Activated CD8-positive, alpha-beta T cell treated with anti-CD3 and anti-CD28 coated beads, Interleukin-2, amount 10 ng/mL, durations not matched to agents 7 days and 5 days (primary cell): ENCODE measurements around the gene UQCRQ. TPM values are rescaled to one million over a fixed set of nuclear protein-coding genes. Genes with fewer than 3 reads are reported as not detected.

Source experiments
- ATAC-seq: fragments of 150-1000 bp; cut with Tn5 transposase; one replicate; pipeline ENCODE4 v1.10.0; 2021; ENCODE audit warnings: moderate library complexity
- CTCF ChIA-PET: fragments of 350-600 bp; sonication (Branson Sonifier 250); formaldehyde crosslinking; loops from one replicate; lab custom pipeline; 2021; ENCODE audit warnings: antibody characterized with exemption; lab: Charles Lee
- POLR2A ChIA-PET: fragments of 350-600 bp; sonication (Branson Sonifier 250); formaldehyde crosslinking; loops from one replicate; lab custom pipeline; 2021; ENCODE audit warnings: antibody characterized with exemption; lab: Charles Lee
- DNase-seq: peaks from one replicate; pipeline ENCODE4 v3.0.0-alpha.2; 2020
- H3K27ac Mint-ChIP-seq: one replicate; pipeline ENCODE4 v1.8.0; 2021; ENCODE audit warnings: mild to moderate bottlenecking, mixed read lengths
- H3K27me3 Mint-ChIP-seq: one replicate; pipeline ENCODE4 v1.8.0; 2021; ENCODE audit warnings: low read depth, mixed read lengths
- H3K36me3 Mint-ChIP-seq: one replicate; pipeline ENCODE4 v1.8.0; 2021; ENCODE audit warnings: low read depth, mixed read lengths
- H3K4me1 Mint-ChIP-seq: one replicate; pipeline ENCODE4 v1.8.0; 2021; ENCODE audit warnings: low read depth, mixed read lengths
- H3K4me3 Mint-ChIP-seq: one replicate; pipeline ENCODE4 v1.8.0; 2021; ENCODE audit warnings: mild to moderate bottlenecking, mixed read lengths
- H3K9me3 Mint-ChIP-seq: one replicate; pipeline ENCODE4 v1.8.0; 2022; ENCODE audit warnings: mixed read lengths; ENCODE audit not compliant: insufficient read depth
- total RNA-seq, 2 experiments: library from RNA; stranded (reverse); gene quantifications; one replicate each; pipeline ENCODE4 v1.2.3, GENCODE V29; 2021

Gene UQCRQ
- total RNA-seq, 2 experiments from 2014 or later: 381 to 396 TPM

DNA sequence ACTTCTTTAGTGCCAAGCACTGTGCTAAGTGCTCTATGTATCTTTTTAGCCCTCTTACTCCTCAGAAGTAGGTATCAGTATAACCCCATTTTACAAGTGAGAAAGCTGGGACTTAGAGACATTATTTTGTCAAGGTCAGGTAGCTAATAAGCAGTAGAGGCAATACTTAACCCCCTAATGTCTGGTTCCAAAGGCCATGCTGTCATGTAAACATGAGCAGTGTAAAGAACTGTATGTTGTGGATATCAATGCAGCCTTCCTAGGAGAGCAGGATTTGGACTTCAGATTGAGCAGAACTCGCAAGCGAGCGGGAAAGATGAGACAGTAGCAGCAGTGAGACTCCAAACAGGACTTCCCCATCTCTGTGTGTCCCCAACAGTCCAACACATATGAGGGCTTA is 32.4 kb upstream of the UQCRQ start:
- no peak for ATAC-seq
- Mint-ChIP-seq H3K36me3 (no peaks in the 10 kb centered on the region), H3K4me1 (peaks cover 13% of the 10 kb centered on the region), H3K4me3 (no peak overlapping the region), H3K9me3 (no peaks in the 10 kb centered on the region), H3K27me3 (peaks cover 12% of the 10 kb centered on the region), H3K27ac (no peak overlapping the region)
- DNase-seq: no peak
- POLR2A ChIA-PET: no interaction called here
- CTCF ChIA-PET: interaction anchor here (1.6 to 8.0 kb wide), 2 partner anchors 14 to 49 kb away, joined by 6 to 62 read pairs; no protein-coding TSS in a partner anchor

DNA sequence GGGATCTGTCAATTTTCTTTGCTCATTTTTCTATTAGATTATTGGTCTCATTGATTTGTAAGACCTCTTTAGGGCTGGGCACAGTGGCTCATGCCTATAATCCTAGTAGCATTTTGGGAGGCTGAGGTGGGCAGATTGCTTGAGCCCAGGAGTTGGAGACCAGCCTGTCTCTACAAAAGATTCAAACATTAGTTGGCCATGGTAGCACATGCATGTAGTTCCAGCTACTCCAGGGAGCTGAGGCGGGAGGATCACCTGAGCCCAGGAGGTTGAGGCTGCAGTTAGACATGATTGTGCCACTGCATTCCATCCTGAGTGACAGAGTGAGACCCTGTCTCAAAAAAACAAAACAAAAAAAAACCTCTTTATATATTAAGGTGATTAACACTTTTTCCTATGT is 29.6 kb upstream of the UQCRQ start:
- H3K4me1 Mint-ChIP-seq: peaks cover 12% of the 10 kb centered on the region
- H3K4me3 Mint-ChIP-seq: no peak overlapping the region
- ATAC-seq (no peak), DNase-seq (no peak)
- no peaks in the 10 kb centered on the region for H3K9me3 Mint-ChIP-seq
- no peaks in the 10 kb centered on the region for H3K27me3 Mint-ChIP-seq
- no peaks in the 10 kb centered on the region for H3K36me3 Mint-ChIP-seq
- ChIA-PET POLR2A (no interaction called here), CTCF (no interaction called here)
- no peak overlapping the region for H3K27ac Mint-ChIP-seq

DNA sequence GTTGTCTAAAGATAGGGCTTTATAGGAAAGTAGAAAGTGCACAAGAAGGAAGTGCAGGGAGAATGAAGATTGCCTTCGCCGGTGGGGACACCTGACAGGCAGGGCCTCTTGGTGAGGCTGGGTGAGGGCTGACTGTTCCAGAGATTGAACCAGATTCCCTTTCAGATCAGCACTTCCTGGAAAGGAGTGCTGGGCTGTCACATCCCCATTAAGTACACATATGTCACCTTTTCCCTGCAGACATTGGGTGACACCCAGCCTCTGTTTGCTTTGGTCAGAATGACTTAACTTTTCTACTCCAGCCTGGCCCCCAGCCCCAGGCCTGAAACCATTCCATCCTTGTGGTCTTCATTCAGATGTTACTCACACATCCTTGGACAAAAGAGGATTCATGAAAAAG is 28.6 kb upstream of the UQCRQ start:
- Mint-ChIP-seq H3K36me3 (no peaks in the 10 kb centered on the region), H3K9me3 (no peaks in the 10 kb centered on the region), H3K4me1 (peaks cover 12% of the 10 kb centered on the region), H3K27me3 (no peaks in the 10 kb centered on the region), H3K27ac (no peak overlapping the region), H3K4me3 (no peak overlapping the region)
- ATAC-seq: no peak
- CTCF ChIA-PET: no interaction called here
- no peak for DNase-seq
- POLR2A ChIA-PET: no interaction called here

DNA sequence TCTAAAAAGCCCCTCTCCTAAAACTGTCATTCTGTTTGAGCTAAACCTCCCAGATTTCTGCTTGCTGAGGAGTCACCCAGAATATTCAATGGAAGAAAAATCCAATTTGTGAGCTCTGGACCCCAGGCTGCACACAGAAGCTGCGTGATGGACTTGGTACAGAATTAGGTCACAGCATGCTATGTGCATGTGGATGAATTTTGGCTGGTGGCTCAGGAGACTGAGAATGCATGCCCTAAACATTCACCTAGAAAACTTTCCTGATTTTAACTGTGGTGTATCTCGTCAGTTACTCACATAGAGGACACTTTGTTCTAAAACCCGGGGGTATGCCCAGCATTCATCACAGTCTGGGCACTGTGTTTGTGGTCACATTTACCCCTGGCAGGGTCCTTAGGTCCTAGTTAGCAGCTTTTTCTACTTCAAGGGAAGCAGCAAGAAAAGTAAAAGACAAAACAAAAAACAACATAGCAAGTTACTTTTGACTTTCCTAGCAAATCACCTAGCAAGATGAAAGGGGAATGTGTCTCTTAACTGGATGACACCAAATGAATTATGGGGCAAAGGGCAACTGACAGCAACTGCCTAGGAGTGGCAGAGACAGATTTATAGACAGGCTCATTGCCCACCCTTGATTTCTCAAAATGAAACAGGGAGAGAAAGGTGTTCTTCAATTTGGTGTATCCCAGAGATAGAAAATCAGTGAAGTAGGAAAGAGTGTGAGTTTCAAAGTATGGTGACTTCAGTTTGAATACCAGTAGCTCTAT is 27.7 kb upstream of the UQCRQ start:
- CTCF ChIA-PET: interaction anchor here (1.2 kb wide), 1 partner anchor 44 kb away, joined by 3 read pairs; no protein-coding TSS in a partner anchor
- Mint-ChIP-seq H3K4me3 (no peak overlapping the region), H3K4me1 (peaks cover 12% of the 10 kb centered on the region), H3K27ac (no peak overlapping the region), H3K36me3 (no peaks in the 10 kb centered on the region), H3K9me3 (no peaks in the 10 kb centered on the region), H3K27me3 (no peaks in the 10 kb centered on the region)
- no peak for ATAC-seq
- DNase-seq: no peak
- POLR2A ChIA-PET: no interaction called here

DNA sequence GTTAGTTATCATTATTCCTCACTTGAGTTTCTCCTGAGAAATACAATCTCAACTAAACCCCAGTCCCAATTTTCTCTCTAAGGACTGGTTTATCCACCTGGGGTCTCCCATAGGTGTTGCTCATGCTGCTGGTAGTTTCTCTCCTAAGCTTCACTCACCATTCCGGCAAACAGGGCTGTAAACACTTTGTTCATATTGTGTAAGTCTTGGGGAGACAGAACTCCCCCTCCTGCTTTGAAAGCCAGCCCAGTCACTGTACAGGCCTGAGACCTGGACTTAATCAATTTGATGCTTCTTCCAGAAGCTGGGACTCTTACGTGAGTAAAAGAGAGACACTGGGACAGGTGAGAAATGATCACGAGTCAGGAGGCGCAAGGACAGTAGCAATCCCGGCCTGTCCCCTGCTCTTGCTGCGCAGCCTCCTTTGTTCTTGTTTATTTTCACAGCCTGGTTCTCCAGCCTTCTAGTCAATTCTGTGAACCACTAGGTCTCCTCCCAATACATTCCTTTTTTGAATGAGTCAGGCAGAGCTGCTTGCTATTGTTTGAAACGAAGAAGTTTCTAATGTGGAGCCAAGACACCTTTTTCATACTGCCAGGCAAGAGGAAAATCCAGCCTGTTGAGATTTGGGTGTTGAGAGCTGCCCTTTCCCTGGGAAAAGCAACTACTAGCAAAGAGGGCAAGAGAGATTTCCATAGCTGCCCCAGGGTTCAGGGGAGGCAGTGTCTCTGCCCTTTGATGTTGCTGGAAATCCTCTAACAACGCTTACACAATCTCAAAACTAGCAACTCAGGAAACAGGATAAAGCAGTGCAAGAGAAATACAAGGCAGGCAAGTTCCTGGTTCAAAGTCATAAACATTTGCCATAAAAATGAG is 26.8 kb upstream of the UQCRQ start:
- Mint-ChIP-seq H3K9me3 (no peaks in the 10 kb centered on the region), H3K36me3 (no peaks in the 10 kb centered on the region), H3K27me3 (no peaks in the 10 kb centered on the region), H3K27ac (no peak overlapping the region), H3K4me1 (peaks cover 12% of the 10 kb centered on the region), H3K4me3 (no peak overlapping the region)
- ATAC-seq (no peak), DNase-seq (no peak)
- ChIA-PET CTCF (interaction anchor here (1.2 kb wide), 1 partner anchor 43 kb away, joined by 3 read pairs; no protein-coding TSS in a partner anchor), POLR2A (no interaction called here)

DNA sequence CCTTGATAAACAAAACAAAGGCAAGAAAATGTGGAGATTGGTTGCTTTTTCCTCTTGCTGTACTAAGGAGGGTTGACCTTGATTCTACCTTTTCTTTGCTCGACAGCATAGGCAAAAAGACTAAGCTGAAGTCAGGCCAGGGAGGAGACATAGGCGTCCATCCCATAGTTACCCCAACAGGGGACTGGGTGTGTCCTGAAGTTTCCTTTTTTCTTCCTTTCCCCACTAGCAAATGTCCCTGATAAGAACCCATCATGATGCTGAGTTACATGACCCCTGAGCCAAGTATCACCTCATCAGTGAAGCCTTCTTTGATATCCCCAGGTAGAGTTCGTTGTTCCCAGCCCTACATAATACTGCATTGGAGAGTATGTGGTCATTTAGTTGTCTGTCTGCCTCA is 26.1 kb upstream of the UQCRQ start:
- Mint-ChIP-seq H3K9me3 (no peaks in the 10 kb centered on the region), H3K36me3 (no peaks in the 10 kb centered on the region), H3K4me3 (no peak overlapping the region), H3K4me1 (peaks cover 12% of the 10 kb centered on the region), H3K27ac (no peak overlapping the region), H3K27me3 (no peaks in the 10 kb centered on the region)
- ATAC-seq (no peak), DNase-seq (no peak)
- POLR2A ChIA-PET: no interaction called here
- CTCF ChIA-PET: interaction anchor here (1.4 kb wide), 1 partner anchor 335 kb away, joined by 3 read pairs; no protein-coding TSS in a partner anchor

DNA sequence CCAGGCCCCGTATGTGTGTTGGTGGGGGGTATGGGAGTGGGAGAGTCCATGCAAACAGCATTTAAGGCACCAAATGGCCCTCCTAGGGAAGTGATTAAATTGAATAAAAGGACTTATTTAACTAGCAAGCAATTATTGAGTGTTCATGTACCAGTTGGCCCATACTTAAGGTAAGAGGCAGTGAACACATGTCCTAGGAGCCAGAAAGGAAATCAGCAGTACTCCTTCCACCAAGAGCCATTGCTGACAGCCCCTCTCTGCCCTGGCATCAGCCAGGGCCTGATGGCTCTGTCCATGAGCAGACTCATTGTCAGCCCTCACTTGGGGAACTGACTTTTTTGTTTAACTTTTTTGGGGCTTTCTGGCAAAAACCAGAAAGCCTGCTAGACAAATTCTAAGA is 25.5 kb upstream of the UQCRQ start:
- DNase-seq (no peak), ATAC-seq (no peak)
- ChIA-PET POLR2A (no interaction called here), CTCF (interaction anchor here (0.6 to 1.4 kb wide), 2 partner anchors 84 to 335 kb away, joined by 3 read pairs; no protein-coding TSS in a partner anchor)
- H3K27me3 Mint-ChIP-seq: no peaks in the 10 kb centered on the region
- H3K27ac Mint-ChIP-seq: no peak overlapping the region
- H3K4me1 Mint-ChIP-seq: peaks cover 12% of the 10 kb centered on the region
- no peaks in the 10 kb centered on the region for H3K9me3 Mint-ChIP-seq
- H3K4me3 Mint-ChIP-seq: no peak overlapping the region
- no peaks in the 10 kb centered on the region for H3K36me3 Mint-ChIP-seq

DNA sequence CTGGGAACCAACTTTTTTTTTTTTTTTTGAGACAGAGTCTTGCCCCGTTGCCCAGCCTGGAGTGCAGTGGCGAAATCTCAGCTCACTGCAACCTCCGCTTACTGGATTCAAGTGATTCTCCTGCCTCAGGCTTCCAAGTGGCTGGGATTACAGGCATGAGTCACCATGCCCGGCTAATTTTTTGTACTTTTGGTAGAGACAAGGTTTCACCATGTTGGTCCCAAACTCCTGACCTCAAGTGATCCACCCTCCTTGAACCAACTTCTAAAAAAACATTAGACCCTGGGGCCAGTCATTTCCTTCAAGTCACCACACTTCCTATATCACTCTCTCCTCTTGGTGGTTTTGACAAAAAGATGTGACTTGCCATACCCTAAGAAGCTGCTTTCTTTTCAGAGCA is 25.1 kb upstream of the UQCRQ start:
- peaks cover 12% of the 10 kb centered on the region for H3K4me1 Mint-ChIP-seq
- H3K36me3 Mint-ChIP-seq: no peaks in the 10 kb centered on the region
- CTCF ChIA-PET: interaction anchor here (0.6 to 1.4 kb wide), 2 partner anchors 84 to 336 kb away, joined by 3 read pairs; no protein-coding TSS in a partner anchor
- H3K9me3 Mint-ChIP-seq: no peaks in the 10 kb centered on the region
- H3K27me3 Mint-ChIP-seq: no peaks in the 10 kb centered on the region
- POLR2A ChIA-PET: no interaction called here
- DNase-seq: no peak
- ATAC-seq: no peak
- H3K4me3 Mint-ChIP-seq: no peak overlapping the region
- H3K27ac Mint-ChIP-seq: no peak overlapping the region

DNA sequence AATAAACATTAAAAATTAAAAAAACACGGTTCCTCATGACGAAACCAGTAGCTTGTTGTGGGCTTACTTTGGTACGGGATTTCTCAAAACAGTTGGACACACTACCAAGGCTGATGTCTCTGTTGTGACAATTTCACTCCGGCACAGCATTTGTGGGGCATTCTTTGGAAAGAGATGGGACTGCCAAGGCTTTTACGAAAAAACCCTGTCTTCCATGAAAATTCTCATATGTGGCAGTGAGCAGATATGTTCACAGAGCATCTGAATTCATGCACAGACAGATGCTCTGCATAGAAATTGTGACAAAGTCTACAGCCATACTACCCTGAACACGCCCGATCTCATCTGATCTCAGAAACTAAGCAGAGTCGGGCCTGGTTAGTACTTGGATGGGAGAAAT is 18.2 kb upstream of the UQCRQ start:
- Mint-ChIP-seq H3K9me3 (no peaks in the 10 kb centered on the region), H3K36me3 (no peaks in the 10 kb centered on the region), H3K27ac (no peak overlapping the region), H3K4me3 (no peak overlapping the region), H3K27me3 (peaks cover 5% of the 10 kb centered on the region), H3K4me1 (no peaks in the 10 kb centered on the region)
- CTCF ChIA-PET: interaction anchor here (1.2 to 2.6 kb wide), 3 partner anchors 29 to 462 kb away, joined by 3 to 8 read pairs (median 3); no protein-coding TSS in a partner anchor
- ATAC-seq (no peak), DNase-seq (no peak)
- POLR2A ChIA-PET: interaction anchor here (1.2 kb wide), 1 partner anchor 13 kb away, joined by 3 read pairs; no protein-coding TSS in a partner anchor

DNA sequence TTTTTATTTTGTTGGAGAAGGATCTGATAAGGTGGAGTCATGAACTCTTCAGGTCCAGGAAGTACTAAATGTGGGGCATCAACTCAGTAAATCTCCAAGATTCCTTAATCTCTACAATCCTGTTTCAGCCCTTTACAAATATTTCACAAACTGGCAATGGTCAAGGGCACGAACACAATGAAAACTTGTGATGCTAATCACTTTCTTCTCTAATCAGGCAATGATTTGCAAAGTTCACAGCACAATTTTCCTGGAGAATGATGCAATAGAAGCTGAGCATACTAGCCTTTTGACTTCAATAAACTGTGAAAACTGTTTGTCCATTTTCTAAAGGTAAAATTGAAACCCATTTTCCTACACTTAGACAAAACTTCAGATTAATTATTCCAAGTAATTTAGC is 17.1 kb upstream of the UQCRQ start:
- ChIA-PET POLR2A (interaction anchor here (1.2 kb wide), 1 partner anchor 12 kb away, joined by 3 read pairs; no protein-coding TSS in a partner anchor), CTCF (interaction anchor here (1.2 to 2.6 kb wide), 4 partner anchors 15 to 463 kb away, joined by 3 to 8 read pairs (median 3); no protein-coding TSS in a partner anchor)
- peaks cover 5% of the 10 kb centered on the region for H3K4me1 Mint-ChIP-seq
- ATAC-seq (no peak), DNase-seq (no peak)
- no peak overlapping the region for H3K4me3 Mint-ChIP-seq
- H3K36me3 Mint-ChIP-seq: no peaks in the 10 kb centered on the region
- H3K27me3 Mint-ChIP-seq: peaks cover 5% of the 10 kb centered on the region
- H3K27ac Mint-ChIP-seq: no peak overlapping the region
- no peaks in the 10 kb centered on the region for H3K9me3 Mint-ChIP-seq

DNA sequence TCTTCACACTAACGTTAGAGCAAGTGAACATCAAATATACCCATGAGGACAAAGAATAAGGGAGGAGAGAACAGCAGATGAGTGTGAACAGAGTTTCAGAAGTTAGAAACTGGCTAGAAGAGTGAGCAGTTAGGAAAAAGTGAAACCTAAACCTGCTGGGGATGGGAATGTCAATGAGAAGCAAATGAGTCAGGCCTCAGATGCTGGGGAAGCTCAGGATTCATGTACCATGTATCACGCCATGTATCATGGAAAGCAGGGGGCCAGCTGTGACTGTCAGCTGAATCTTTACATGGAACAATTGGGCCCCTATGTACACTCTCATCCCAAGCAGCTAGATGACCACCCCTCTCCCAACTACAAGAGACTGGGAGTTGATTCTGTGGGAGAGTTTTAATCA is 16.4 kb upstream of the UQCRQ start:
- Mint-ChIP-seq H3K9me3 (no peaks in the 10 kb centered on the region), H3K4me3 (no peak overlapping the region), H3K36me3 (no peaks in the 10 kb centered on the region), H3K4me1 (peaks cover 5% of the 10 kb centered on the region), H3K27me3 (peaks cover 5% of the 10 kb centered on the region), H3K27ac (no peak overlapping the region)
- no peak for DNase-seq
- no peak for ATAC-seq
- ChIA-PET CTCF (interaction anchor here (0.7 to 2.6 kb wide), 4 partner anchors 14 to 58 kb away, joined by 3 to 8 read pairs (median 3); no protein-coding TSS in a partner anchor), POLR2A (no interaction called here)
